ENCODE results near the gene UBTD1.
"Not testable (repeated sequence)": the region's sequence is repeated elsewhere in the genome, so short reads cannot be mapped to it uniquely, and the experiment has no call there.

Gene UBTD1

GRCh38 chr10:97525086-97525485, 26.4 kb downstream of the UBTD1 start:
- no peak for DNase-seq (ENCODE audit: low read depth)
- no peak for TF ChIP-seq CTCF (IDR thresholded peaks at IDR 0.05; ENCODE audit: control insufficient read depth, insufficient read depth, low read depth, low read length, missing control alignments)
- no peak overlapping the region for H3K4me3 ChIP-seq (ENCODE audit: control insufficient read depth, low read depth, low read length)

DNA sequence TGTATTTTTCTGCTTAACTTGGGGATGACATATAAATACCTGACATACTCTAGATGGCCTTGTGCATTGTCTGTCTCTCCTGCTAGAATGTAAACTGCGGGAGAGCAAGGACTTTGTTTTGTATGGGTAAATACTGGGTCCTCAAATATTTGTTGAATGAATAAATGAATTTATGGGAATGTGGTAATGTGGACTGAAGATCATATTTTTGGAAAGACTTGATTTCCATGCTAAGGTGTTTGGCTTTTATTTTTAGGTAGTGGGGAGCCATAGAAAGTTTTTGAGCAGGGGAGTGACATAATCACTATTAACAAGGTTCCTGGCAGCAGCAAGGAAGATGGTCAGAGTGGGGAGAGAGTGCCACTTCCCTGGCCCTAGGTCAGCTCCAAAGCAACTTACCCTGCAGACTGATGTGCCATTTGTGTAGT, 27.0 kb downstream of the UBTD1 start:
- no peak for TF ChIP-seq CTCF (IDR thresholded peaks at IDR 0.05; ENCODE audit: control insufficient read depth, insufficient read depth, low read depth, low read length, missing control alignments)
- H3K4me3 ChIP-seq (ENCODE audit: control insufficient read depth, low read depth, low read length), result no peak overlapping the region
- no peak for DNase-seq (ENCODE audit: low read depth)

DNA sequence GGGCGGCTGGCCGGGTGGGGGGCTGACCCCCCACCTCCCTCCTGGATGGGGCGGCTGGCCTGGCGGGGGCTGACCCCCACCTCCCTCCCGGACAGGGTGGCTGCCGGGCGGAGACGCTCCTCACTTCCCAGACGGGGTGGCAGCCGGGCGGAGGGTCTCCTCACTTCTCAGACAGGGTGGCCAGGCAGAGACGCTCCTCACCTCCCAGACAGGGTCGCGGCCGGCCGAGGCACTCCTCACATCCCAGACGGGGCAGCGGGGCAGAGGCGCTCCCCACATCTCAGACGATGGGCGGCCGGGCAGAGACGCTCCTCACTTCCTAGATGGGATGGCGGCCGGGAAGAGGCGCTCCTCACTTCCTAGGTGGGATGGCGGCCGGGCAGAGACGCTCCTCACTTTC, 30.2 kb downstream of the UBTD1 start:
- DNase-seq (ENCODE audit: low read depth), result not testable (repeated sequence)

GRCh38 chr10:97529685-97530465, 31.2 kb downstream of the UBTD1 start:
- DNase-seq (ENCODE audit: low read depth), result no peak
- H3K4me3 ChIP-seq (ENCODE audit: control insufficient read depth, low read depth, low read length), result no peak overlapping the region
- no peak for TF ChIP-seq CTCF (IDR thresholded peaks at IDR 0.05; ENCODE audit: control insufficient read depth, insufficient read depth, low read depth, low read length, missing control alignments)

More for the DNA sequence above, 30.2 kb downstream of the UBTD1 start:
- H3K4me3 ChIP-seq (ENCODE audit: control insufficient read depth, low read depth, low read length), result not testable (repeated sequence)

GRCh38 chr10:97531401-97531986, 32.8 kb downstream of the UBTD1 start:
- no peak overlapping the region for H3K4me3 ChIP-seq (ENCODE audit: control insufficient read depth, low read depth, low read length)
- no peak for DNase-seq (ENCODE audit: low read depth)
- no peak for TF ChIP-seq CTCF (IDR thresholded peaks at IDR 0.05; ENCODE audit: control insufficient read depth, insufficient read depth, low read depth, low read length, missing control alignments)

GRCh38 chr10:97532935-97533671, 34.4 kb downstream of the UBTD1 start:
- no peak for DNase-seq (ENCODE audit: low read depth)
- no peak for TF ChIP-seq CTCF (IDR thresholded peaks at IDR 0.05; ENCODE audit: control insufficient read depth, insufficient read depth, low read depth, low read length, missing control alignments)
- H3K4me3 ChIP-seq (ENCODE audit: control insufficient read depth, low read depth, low read length), result no peak overlapping the region

DNA sequence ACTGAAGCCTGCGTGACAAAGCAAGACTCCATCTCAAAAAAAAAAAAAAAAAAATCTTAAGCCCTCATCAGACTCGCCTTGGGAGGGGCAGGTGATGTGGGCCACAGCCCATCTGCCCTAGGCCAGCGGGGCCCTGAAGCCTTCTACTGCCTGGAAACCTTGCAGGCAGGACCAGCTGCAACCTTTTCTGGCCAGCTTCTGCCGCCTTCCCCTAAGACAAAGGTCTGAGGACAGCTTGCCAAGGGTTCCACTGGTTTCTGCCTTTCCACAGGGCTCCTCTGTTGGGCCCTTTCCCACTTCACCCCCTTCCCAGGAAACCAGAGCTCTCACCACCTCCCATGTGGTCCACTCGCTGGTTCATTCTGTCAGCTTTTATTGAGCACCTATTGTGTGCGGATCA, 35.2 kb downstream of the UBTD1 start:
- TF ChIP-seq CTCF (IDR thresholded peaks at IDR 0.05; ENCODE audit: control insufficient read depth, insufficient read depth, low read depth, low read length, missing control alignments), result no peak
- H3K4me3 ChIP-seq (ENCODE audit: control insufficient read depth, low read depth, low read length), result no peak overlapping the region
- no peak for DNase-seq (ENCODE audit: low read depth)
